Activated naive CD4-positive, alpha-beta T cell treated with Interleukin-2 at 50 U/mL for 16 hours (primary cell): Measurements from ENCODE around the gene LAMTOR2.
A peak's percentile ranks its signal among the peaks of the same experiment; 100 is the strongest.

Experiments
- DNase-seq: peaks from one replicate; pipeline ENCODE4 v3.0.0-alpha.2; 2020

LAMTOR2 gene

DNA sequence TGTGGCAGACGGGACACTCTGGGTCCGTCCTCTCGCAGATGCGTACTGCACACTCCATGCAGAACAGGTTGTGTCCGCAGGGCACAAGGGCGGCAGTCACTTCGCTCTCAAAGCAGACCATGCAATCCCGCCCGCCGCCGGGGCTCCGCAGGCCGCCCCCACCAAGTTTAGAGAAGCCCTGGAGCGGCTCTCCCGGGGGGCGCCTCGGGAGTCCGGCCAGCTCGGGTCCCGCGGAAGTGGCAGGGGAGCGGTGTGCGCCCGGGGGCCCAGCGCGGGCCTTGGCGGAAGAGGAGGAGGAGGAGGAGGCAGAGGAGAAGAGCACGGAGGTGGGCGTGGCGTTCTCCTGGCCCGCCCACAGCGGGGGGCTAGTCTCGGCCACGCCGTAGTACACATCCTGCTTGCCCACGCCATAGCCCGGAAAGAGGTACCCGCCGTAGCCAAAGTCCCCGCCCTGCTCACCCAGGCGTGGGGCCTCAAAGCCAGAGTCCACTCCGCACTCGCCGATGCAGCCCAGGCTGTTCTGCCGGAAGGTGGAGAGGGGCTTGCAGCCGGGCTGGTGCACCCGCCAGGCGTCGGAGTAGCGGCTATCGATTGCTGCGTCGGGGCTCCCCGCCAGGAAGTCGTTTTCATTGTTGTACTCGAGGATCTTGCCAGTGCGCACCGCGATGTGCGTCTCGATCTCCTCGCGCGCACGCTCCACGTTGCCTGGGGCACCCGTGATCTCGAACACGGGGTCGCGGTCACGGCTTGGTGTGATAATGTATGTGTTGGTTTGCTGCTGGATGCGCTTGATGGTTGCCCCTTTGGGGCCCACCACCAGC lies 22.2 kb downstream of the LAMTOR2 start:
- no peak for DNase-seq

DNA sequence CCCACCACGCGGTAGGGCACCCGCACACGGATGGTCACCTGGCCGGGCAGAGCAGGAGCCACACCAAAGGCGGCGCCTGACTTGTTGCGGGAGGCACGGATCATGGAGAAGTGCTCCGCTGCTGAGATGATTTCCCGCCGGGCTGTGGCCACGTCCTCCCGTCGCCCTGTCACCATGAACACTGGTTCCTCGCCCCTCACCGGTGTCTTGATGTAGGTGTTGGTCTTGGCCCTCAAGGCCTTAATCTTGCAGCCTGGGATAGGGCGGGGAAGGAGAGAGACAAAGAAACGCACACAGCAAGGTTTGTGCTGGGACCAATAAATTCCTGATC lies 22.8 kb downstream of the LAMTOR2 start:
- no peak for DNase-seq

DNA sequence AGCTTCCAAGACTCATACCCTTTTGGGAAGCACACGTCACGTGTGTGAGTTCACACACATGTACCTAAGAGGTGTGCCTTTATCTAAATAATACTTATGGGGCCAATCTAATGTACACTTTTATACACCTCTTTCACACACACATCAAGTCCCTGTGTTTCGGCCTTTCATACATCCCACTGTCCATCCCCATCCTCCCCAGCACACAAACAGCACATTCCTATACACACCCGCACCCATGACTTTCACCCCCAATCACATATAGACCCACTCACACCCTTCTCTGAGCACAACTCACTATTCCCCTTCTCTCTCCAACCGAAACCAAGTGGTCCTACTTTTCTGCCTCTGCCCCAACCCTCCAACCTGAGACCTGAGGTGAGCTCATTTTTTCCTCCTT lies 24.1 kb downstream of the LAMTOR2 start:
- DNase-seq: no peak

DNA sequence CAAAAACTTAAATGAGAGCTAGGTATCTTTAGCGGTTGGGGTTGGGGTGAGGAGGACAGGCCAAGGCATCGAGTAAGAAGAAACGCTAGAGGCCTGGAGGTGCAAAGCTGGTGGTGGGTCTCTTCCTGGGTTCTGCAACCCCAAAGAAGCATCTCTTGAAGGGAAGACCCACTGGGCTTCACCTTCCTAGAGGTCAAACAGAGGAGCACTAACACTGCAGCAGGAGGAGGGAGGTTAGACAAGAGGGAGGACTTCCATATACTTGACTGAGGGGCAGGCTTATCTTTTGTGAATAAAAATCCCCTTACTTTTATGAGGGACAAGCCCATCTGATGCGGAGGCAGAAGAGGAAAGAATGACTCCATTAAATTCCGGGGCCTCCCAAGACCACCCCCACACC lies 25.2 kb downstream of the LAMTOR2 start:
- DNase-seq: no peak

DNA sequence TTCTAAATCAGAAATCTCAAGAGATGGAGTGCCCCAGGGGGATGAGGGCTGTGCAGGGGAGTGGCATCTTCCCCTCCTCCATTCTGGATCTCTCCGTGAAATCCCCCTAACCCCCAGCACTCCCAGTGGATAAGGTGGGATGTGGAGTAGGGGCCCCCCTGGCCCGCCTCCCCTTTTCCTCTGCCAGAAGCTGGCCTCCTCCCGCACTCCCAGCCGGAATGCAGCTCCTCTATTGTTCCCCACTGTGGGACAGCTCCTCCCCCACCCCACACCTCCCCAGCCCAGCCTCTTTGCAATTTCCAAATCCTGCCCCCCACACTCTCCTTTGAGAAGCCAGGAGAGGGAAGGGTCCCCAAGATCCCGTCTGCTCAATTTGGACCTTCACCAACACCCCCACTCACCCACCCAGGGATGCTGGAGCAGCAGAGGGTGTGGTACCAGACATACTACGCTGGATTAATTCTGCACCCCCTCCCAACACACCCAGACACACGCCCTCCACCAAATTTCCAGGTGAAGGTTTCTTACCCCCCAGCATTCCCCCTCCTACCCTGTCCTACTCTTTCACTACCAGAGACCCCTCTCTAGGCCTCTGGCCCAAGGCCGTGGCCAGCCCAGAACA lies 25.8 kb downstream of the LAMTOR2 start:
- no peak for DNase-seq

DNA sequence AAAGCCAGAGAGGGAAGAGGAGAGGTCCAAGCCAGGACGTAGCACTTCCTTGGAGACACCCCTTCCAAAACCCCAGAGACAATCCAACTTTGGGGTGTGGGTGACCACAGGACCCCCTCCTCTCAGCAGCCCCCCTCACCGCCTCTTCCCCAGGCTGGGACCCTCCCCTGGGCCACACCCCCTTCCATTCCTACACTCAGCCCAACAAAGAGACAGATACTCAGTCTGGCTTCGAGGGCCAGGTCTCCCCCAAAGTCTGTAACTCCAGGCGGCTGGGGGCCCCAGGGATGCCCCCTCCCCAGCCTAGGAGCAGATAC lies 26.2 kb downstream of the LAMTOR2 start:
- DNase-seq: no peak

DNA sequence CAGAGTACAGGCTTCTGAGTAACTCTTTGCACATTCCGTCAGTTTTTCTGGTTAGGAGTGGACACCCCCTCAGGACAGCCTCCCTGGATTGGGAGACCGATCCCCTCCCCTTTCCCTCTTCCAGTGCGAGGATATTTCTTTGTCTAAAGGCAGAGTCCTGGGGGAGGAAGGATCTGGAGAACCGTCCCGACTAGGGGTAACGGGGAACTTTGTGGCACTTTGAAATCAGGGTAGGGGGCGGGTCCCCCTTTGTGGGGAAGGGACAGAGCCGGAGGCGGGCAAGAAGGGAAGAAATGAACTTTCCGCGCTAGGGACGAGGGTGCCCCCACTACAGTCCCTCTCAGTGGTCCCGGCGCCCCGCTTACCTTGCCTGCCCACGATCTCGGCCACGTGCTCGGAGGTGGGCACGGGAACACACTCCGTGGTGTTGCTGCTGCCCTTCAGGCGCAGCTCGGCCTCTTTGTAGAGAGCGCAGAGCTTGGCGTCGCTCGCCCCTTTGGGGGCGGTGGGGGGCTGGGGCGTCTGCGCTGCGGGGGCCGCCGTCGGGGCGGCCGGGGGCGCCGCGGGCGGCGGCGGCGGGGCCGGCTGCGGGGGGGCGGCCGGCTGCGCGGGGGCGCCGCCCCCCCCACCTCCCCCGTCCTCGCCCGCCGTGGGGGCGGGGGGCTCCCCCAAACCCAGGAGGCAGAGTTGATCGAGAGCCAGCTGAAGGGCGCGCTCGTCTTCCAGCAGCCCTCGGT lies 26.8 kb downstream of the LAMTOR2 start:
- DNase-seq: no peak

DNA sequence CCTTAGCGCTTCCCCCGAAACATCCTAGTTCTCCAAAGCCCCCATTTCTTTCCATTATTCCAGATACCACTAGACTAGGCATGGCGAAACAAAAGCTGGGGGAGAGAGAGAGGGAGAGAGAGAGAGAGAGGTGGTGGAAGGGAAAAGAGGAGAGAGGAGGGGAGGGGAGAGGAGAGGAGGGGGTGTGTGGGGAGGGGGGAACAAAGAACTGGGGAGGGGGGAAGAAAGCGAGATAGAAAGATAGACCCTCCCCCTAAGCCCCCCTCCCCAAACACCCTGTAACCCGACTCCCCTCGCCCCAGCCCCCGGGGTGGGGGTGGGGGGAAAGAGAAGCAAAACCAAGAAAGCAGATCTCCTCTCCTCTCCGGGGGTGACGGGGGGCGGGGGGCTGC lies 27.3 kb downstream of the LAMTOR2 start:
- DNase-seq: no peak

DNA sequence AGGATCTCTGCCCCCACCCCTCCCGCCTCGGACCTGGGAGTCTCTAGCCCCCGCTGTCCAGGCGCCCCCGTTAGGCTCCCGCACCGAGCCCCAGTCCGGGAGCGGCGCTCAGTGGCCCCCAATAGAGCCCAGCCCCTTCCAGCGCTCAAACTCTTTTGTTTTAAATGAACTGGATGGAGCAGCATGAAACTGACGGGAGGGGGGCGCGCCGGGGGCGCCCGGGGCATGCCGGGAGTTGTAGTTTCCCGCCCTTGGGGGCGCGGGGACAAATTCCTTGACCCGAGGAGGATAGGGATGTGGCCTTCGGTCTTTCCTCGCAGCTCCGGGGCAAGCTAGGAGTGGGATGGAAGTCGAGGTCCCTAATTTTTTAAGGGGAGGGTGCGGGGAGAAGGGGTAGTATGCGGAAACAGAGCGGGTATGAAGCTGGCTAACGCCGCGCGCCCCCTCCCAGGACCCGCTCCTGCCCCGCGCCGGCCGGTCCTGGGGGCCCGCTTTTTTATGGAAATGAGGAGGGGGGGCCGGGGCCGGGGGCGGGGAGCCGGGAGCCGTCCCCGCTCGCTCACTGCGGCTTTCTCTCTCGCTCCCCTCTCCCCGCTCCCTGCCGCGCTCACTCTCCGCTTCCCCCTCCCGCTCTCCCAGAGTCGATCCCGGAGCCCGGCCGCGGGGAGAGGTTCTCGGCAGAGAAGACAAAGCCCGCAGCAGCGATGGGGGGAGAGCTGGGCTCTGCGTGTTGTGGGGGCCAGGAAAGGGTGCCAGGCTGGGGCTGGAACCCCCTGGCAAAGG lies 27.9 kb downstream of the LAMTOR2 start, which contains the start of gene MEX3A:
Gene MEX3A, minus strand, starts transcription at position 157 of the 783 bp plus-strand sequence. CDS start 467 bp downstream, outside the sequence.
- peak; percentile 65 for DNase-seq

DNA sequence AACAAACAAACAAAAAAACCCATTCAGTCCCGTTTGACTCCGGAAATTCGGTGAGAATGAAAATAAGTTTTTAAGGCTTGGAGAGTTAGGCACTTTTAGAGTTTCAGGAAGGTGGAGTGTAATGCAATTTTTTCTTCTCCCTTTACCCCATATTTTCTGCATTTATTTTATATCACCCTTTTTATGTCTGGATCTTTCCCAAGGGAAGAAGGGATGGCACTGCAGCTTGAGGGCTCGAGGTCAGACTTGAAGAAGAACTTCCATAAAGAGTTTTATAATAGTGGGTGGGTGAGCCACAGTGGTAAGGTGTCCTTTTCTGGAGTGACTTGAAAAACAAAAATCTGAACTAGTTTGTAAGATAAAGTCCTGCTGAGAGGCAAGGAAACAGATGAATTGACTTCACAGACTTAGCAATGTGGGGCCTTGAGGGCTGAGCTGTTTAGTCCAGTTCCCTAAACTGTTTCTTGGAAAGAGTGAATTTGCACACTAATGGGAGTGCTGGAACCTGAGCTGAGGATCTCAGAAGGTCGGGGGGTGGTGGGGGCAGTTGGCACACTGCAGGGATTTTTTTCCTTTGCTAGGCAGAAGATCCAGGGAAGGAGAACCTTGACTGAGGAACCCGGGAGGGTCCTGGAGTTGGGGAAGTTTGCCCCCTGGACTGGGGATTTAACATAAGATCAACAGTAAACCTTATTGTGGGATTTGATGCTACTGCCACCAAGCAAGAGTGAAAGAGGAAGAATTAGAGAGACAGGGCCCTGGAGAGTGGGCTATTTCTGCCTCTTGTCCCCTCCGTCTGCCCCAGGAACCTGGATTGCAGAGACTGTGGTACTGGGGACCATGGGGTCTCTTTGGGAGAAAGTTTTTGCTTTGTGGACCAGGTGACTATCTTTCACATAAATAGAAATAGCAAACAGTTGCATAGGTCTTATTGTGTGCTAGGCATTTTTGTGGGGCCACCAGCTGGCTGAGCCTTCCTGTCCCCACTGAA lies 29.5 kb downstream of the LAMTOR2 start:
- no peak for DNase-seq

DNA sequence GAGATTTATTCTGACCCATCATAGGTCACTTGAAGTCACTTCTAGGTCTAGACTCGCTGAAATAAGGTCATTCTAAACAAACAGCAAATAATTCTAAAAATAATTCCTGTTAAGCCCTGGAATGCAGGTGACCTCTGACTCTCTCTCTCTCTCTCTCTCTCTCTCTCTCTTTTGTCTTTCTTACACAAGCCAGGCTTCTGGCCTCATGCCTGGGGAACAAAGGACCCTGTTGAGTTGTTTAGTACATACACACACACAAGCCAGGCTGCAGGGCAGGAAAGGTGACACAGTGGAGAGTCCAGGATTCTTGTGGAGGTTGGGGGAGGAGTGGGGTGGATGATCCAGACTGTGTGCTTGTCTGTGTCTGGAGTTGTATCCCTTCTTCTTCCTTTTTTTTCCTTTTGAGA lies 31.7 kb downstream of the LAMTOR2 start:
- DNase-seq: no peak

DNA sequence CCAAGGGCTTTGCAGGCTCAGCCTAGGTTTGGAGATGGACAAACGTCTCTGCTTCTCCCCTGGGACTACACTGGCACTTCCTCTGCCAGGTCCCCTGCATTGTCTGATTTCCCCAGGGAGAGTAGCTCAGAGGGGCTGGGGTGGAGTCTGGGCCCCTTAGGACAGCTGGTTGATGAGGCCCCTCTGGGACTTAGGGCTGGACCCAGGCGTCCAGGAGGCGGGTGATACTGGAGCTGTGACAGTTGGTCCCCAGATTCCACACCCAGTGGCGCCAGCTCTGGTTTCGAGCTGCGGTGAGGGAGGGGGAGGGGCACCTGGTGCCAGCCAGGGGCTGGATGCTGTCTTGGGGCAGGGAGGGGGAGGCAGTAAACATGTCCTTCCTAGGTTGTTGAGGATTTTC lies 35.1 kb downstream of the LAMTOR2 start:
- DNase-seq: no peak

DNA sequence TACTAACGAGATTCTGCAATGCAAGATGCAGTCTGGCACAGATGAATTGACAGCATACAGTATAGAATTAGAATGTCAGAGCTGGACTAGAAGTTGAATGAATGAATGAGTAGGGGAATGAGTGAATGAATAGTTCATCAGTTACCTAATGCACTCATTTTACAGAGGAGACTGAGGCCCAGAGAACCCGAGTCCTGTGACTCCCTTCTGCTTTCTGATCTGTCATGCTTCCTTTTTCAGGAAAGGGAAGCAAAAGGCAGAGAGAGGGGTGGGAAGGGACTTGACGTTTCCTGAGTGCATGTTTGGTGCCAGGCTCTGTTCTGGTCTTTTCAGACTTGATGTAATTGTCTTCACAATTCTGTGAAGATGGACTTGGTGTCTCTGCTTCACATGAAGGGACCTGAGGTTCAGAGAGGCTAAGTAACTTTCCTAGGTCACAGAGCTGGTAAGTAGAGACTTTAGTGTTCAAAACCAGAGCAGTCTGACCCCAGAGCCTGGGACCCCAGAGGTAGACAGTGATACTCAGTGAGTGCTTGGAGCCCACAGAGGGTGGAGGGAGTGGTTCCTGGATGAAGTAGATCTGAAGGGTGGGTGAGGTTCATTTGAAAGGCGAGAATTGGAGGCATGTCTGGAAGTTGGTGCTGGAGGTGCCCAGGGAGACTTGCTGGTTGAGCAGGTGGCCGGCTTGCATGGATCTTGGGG lies 35.7 kb downstream of the LAMTOR2 start:
- DNase-seq: no peak

DNA sequence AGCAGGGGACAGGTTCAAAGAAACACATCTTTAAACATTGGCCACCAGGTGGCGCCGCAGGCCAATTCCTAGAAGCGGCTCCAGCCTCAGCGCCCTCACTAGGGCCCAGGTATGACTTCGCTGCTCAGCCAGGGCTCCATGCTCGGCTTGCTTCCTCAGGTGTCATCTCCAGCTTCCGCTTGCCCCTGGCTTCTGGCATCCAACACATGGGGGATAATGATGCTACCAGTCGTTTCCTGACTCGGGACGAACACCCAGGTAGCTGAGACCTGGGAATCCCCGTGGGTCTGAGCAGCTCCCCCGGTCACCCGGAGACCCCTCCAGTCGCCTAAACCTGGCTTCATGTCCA lies 36.2 kb downstream of the LAMTOR2 start:
- peak; percentile 89 for DNase-seq

DNA sequence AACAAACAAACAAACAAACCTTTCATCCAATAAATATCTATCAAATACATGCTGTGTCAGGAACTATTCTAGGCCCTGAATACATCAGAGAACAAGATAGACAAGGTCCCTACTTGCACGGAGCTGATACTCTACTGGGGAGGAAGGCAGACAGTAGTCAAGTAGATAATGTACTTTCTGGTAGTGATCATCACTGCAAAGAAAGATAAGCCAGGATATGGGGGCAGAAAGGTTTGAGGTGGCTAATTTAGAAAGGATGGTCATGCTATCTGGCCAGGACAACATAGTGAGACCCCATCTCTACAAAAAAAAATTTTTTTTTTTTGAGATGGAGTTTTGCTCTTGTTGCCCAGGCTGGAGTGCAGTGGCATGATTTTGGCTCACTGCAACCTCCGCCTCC lies 37.0 kb downstream of the LAMTOR2 start:
- DNase-seq: no peak

DNA sequence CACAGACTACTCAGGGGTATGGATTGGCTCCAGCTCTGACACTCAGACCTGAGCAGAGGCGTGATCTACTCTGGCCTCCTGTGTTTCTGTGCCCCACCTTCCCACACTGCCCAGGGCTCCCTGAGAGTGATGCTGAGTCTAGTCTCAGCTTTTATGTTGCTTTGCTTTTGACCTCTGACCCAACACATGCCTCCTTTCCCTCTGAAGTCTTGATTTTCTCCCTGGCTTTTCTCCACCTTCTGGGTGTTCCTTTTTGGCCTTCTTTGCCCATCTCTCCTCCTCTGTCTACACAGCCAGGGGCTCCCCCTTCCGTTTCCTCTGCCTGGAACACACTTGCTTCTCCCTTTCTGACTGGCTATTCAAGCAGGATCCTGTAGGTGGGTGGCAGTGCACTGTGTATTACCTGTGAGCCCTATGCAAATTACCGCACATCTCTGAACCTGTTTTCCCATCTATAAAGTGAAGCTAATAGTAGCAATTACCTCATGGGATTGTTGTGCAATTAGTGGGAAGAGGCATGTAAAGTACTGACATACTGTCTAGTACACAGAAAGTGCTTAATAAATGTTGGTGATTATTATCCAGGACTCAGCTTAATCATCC lies 41.4 kb downstream of the LAMTOR2 start:
- DNase-seq: no peak

DNA sequence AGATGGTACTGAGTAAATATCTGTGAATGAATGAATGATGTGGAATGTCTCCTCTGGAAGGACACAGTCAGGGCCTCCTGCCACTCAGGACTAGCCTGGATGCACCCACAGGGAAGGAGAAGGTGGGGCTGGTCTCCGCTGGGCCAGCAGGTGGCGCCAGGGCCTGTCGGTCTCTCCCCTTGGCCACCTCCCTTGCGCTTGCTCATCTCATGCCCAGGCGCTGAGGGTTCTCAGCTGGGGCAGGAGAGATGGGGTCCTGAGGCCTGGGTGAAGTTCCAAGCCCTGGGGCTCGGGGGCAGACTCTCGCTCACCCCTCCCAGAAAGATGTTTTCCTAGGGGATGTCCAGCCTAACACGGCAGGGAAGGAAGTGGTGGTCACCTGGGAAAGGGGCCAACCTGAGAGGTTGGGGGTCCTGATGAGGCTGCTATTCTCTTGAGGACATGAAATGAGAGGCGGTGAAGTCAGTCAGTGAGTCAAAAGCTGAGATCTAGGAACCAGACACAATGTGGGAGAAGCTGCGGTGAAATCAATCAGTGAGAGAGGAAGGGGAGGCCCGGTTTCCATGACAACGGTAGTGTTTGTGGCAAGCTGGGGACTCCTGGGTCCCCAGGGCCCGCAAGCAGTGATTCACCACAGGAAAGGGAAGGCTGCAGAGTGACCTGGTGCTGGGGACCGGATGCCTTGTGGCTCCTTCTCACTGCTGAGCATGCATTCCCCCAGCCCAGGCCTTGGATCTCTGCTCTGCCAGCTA lies 42.2 kb downstream of the LAMTOR2 start:
- peak; percentile 91 for DNase-seq

DNA sequence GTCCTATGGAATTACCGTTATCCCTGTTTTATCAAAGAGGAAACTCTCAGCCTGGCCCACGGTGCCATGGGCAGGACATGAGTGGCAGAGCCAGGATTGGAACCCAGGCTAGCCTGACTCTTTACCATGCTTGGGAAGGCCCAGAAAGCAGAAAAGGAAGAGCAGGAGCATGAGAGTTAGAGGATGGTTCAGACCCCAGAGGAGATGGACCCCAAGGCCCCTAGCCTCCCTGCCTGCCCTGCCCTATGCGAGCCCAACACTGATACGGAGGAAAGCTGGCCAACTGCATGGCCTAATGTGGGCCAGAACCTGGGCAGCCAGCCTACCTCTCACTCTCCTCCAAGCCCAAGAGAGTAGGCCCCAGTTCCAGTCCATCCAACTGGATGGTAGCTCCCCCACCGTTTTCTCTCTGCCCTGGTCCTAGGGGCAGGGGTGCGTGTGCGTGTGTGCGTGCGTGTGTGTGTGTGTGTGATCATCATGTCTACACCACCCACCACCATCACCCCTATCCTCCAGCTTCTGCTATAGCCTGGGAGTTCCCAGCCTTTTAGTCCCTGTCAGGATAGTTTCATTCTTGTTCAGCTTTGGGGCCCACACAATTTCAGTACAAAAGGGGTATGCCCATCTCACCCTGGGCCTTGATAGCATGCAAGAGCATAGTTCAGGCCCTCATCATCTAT lies 43.1 kb downstream of the LAMTOR2 start:
- DNase-seq: peak; percentile 68

DNA sequence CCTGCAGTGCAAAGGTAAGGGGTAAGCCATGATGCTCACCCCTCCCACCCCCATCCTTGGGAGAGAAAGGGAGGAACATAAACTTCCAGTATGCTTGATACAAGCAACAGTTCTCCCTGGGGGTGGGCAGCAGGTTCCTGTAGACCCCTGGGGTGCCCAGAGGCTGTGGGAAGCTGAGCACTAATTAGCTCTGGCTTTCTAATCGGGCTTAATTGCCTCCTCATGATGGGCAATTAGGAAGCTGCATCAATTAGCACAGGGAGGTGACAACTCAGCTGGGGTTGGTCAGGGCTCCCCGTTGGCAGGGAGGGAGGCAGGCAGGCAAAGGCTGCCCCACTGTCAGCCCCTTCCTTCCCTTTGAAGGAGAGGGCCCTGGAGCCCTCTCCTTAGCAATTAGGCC lies 44.2 kb downstream of the LAMTOR2 start:
- no peak for DNase-seq

DNA sequence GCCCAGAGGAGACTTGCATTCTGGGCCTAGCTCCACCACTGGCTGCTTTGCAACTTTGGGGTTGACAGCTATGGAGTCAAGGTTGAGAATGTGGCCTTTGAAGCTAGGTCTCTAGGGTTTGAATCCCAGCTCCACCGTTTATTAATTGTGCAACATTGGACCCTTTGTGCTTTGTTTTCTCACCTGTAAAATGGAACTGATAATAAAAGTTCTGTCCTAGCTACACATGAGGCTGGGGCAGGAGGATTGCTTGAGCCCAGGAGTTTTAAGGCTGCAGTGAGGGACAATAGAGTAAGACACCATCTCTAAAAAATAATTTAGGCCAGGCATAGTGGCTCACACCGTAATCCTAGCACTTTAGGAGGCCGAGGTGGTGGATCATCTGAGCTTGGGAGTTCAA lies 44.7 kb downstream of the LAMTOR2 start:
- DNase-seq: no peak
